Right lobe of liver (tissue), 6 donors: ENCODE data around the gene NBEA. TPM values are rescaled to one million over a fixed set of nuclear protein-coding genes. Genes with fewer than 3 reads are reported as not detected.
"Not testable (repeated sequence)": the region's sequence is repeated elsewhere in the genome, so short reads cannot be mapped to it uniquely, and the experiment has no call there.

Experiments used
- ATAC-seq, 4 donors: fragments of 200-7000 bp; cut with Tn5 transposase; one replicate each; pipeline ENCODE4 v1.9.1; 2020; ENCODE audit warnings: mild to moderate bottlenecking in 4 of 4, moderate library complexity in 4 of 4
- DNase-seq, 3 donors: peaks; one replicate each; pipeline ENCODE4 v3.0.0-alpha.2; 2020
- H3K27ac ChIP-seq, 3 donors: fragments of 200-600 bp; one replicate each; pipeline ENCODE4 v1.8.0; 2022
- H3K27me3 ChIP-seq, 2 donors: fragments of 200-600 bp; one replicate each; pipeline ENCODE4 v1.8.0; 2022
- H3K36me3 ChIP-seq, 4 donors: fragments of 200-600 bp; sonication (generic) in 1 of 4; one replicate each; pipeline versions ENCODE4 v1.5.1 to v1.8.0; 2017 to 2022; ENCODE audit warnings: control low read depth in 1 of 4
- H3K4me1 ChIP-seq, 4 donors: fragments of 200-600 bp; sonication (generic) in 1 of 4; one replicate each; pipeline versions ENCODE4 v1.5.1 to v1.8.0; 2017 to 2022; ENCODE audit warnings: control low read depth in 1 of 4
- H3K4me3 ChIP-seq, 3 donors: fragments of 200-600 bp; one replicate each; pipeline ENCODE4 v1.8.0; 2022
- H3K9me3 ChIP-seq, 4 donors: fragments of 200-600 bp; sonication (generic) in 1 of 4; one replicate each; pipeline versions ENCODE4 v1.5.1 to v1.8.0; 2017 to 2022; ENCODE audit warnings: control low read depth in 1 of 4
- POLR2A ChIP-seq: fragments of 450-650 bp; IDR thresholded peaks from one replicate; pipeline ENCODE4 v1.6.1; 2017; ENCODE audit warnings: antibody characterized with exemption, mild to moderate bottlenecking
- WGBS: methylation state at CpG from one replicate; pipeline ENCODE4 v1.1.6; 2018; ENCODE audit warnings: low coverage, low lambda C conversion rate; ENCODE audit not compliant: insufficient coverage; ENCODE audit errors: missing lambda C conversion rate; 5-methylcytosine and 5-hydroxymethylcytosine counted together
- intact Hi-C, 2 donors: fragments of 100-400 bp; cut with DNase I; formaldehyde crosslinking; loops; one replicate each; pipeline versions ENCODE4 v1.11.2 to v1.14.1; 2022
- total RNA-seq, 6 experiments: library from RNA; depleted of rRNA in 2 of 6; stranded (reverse); fragments of >200 nt in 2 of 6; fragmentation: NEBNext Ultra II Directional in 3 of 6; extraction: Animal tissue kit (Norgen Biotek cat#: 25700) in 3 of 6; gene quantifications; one replicate each; pipeline versions ENCODE4 v1.1.0 to v1.2.4, GENCODE V29; 2016 to 2023
- TF ChIP-seq, protein P1 (sequence below), 4 donors: fragments of 200-600 bp in 3 of 4; fragments of 450-650 bp in 1 of 4; IDR thresholded peaks; one replicate each; pipeline versions ENCODE4 v1.5.1 to v1.8.0; 2016 to 2022; ENCODE audit warnings: antibody characterized with exemption in 4 of 4, mild to moderate bottlenecking in 2 of 4
- donor health status: DM: no; HTN: yes; CAD: no.
- donor health status: DM: no; HTN: no; CAD: no.
- donor health status: DM: no; HTN: no; CAD: no.
- donor health status: DM: no; HTN: yes; CAD: no.
- donor health status: DM: no; HTN: yes; CAD: no.

The NBEA gene
- total RNA-seq, 6 experiments from 2014 or later = 0.62 to 1.7 (median 0.75) TPM

- no peak for TF ChIP-seq POLR2A
- TF ChIP-seq, protein P1, sequence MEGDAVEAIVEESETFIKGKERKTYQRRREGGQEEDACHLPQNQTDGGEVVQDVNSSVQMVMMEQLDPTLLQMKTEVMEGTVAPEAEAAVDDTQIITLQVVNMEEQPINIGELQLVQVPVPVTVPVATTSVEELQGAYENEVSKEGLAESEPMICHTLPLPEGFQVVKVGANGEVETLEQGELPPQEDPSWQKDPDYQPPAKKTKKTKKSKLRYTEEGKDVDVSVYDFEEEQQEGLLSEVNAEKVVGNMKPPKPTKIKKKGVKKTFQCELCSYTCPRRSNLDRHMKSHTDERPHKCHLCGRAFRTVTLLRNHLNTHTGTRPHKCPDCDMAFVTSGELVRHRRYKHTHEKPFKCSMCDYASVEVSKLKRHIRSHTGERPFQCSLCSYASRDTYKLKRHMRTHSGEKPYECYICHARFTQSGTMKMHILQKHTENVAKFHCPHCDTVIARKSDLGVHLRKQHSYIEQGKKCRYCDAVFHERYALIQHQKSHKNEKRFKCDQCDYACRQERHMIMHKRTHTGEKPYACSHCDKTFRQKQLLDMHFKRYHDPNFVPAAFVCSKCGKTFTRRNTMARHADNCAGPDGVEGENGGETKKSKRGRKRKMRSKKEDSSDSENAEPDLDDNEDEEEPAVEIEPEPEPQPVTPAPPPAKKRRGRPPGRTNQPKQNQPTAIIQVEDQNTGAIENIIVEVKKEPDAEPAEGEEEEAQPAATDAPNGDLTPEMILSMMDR (IDR thresholded peaks at IDR 0.05) = no peak
- DNase-seq (no peak), ATAC-seq (no peak)
- intact Hi-C loops = no loop called here
- H3K4me3 ChIP-seq = no peak overlapping the region
- H3K4me1 ChIP-seq = no peaks in the 10 kb centered on the region
- H3K27me3 ChIP-seq = no peaks in the 10 kb centered on the region
- H3K27ac ChIP-seq = no peak overlapping the region
- H3K36me3 ChIP-seq = no peaks in the 10 kb centered on the region
- 23% methylated on average over 1 of the region's 1 CpG for WGBS
- no peaks in the 10 kb centered on the region for H3K9me3 ChIP-seq
Observed at GRCh38 chr13:34970961-34971360, 28.9 kb downstream of the NBEA start.

DNA sequence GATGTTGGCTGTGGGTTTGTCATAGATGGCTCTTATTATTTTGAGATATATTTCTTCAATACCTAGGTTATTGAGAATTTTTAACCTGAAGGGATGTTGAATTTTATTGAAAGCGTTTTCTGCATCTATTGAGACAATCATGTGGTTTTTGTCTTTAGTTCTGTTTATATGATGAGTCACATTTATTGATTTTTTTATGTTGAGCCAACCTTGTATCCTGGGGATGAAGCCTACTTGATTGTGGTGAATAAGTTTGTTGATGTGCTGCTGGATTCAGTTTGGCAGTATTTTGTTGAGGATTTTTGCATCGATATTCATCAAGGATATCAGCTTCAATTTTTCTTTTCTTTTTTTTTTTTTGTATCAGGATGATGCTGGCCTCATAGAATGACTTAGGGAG lies 29.4 kb downstream of the NBEA start:
- intact Hi-C loops = no loop called here
- no peak overlapping the region for H3K4me3 ChIP-seq
- WGBS = 76% methylated on average over 2 of the region's 2 CpGs

GRCh38 chr13:34985199-34985598 lies 43.1 kb downstream of the NBEA start:
- H3K9me3 ChIP-seq, H3K4me3 ChIP-seq, H3K27ac ChIP-seq, intact Hi-C loops, DNase-seq, H3K27me3 ChIP-seq, ATAC-seq, H3K4me1 ChIP-seq, H3K36me3 ChIP-seq: not testable (repeated sequence)
- WGBS = 76% methylated on average over 2 of the region's 5 CpGs

More for the DNA sequence above, 29.4 kb downstream of the NBEA start:
- no peaks in the 10 kb centered on the region for H3K9me3 ChIP-seq
- no peaks in the 10 kb centered on the region for H3K27me3 ChIP-seq
- ATAC-seq (no peak), DNase-seq (no peak)
- H3K36me3 ChIP-seq = no peaks in the 10 kb centered on the region
- TF ChIP-seq, protein P1 (IDR thresholded peaks at IDR 0.05) = no peak
- no peak for TF ChIP-seq POLR2A
- no peak overlapping the region for H3K27ac ChIP-seq
- no peaks in the 10 kb centered on the region for H3K4me1 ChIP-seq

DNA sequence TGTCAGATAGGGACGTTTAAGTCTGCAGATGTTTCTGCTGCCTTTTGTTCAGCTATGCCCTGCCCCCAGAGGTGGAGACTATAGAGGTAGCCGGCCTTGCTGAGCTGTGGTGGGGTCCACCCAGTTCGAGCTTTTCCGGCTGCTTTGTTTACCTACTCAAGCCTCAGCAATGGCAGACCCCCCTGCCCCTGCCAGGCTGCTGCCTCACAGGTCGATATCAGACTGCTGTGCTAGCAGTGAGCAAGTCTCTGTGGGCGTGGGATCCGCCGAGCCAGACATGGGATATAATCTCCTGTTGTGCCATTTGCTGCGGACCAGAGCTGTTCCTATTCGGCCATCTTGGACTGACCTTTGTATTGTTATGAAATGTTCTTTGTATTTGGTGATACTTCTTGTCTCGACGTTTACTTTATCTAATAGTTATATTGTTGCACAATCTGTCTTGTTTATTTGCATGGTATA lies 46.3 kb downstream of the NBEA start:
- intact Hi-C loops = no loop called here
- Histone ChIP-seq H3K27me3 (no peaks in the 10 kb centered on the region), H3K4me3 (no peak overlapping the region), H3K9me3 (no peaks in the 10 kb centered on the region), H3K4me1 (peaks cover 0 to 9% (median 2%) of the 10 kb centered on the region in 4 donors), H3K36me3 (no peaks in the 10 kb centered on the region), H3K27ac (no peak overlapping the region)
- no peak for DNase-seq
- 47% methylated on average over 4 of the region's 12 CpGs for WGBS
- ATAC-seq = no peak
- TF ChIP-seq, protein P1 (IDR thresholded peaks at IDR 0.05) = no peak
- TF ChIP-seq POLR2A = no peak

DNA sequence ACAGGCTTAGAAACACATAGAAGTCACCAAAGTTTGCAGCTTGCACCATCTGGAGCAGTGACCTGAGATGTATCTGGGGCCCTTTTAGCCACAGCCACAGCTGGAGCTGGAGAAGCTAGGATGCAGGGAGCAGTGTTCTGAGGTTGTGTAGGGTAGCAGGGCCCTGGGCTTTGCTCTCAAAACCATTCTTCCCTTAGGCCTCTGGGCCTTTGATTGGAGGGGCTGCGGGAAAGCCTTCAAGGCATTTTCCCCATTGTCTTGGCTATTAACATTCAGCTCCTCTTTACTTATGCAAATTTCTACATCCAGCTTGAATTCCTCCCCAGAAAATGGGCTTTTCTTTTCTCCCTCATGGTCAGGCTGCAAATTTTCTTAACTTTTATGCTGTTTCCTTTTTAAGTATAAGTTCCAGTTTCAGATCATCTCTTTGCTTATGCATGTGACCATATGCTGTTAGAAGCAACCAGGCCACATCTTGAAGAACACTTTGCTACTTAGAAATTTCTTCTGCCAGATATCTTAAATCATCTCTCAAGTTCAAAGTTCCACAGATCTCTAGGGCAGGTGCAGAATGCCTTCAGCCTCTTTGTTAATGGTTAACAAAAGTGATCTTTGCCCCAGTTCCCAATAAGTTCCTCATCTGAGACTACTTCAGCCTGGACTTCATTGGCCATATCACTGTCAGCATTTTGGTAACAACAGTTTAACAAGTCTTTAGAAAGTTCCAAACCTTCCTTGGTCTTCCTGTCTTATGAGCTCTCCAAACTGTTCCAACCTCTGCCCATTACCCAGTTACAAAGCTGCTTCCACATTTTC lies 48.5 kb downstream of the NBEA start:
- no CpG with 5 or more reads among the region's 1 CpG for WGBS
- H3K27ac ChIP-seq = no peak overlapping the region
- H3K4me1 ChIP-seq = peaks cover 0 to 9% (median 2%) of the 10 kb centered on the region in 4 donors
- intact Hi-C loops = no loop called here
- H3K4me3 ChIP-seq = no peak overlapping the region
- H3K27me3 ChIP-seq = no peaks in the 10 kb centered on the region
- no peaks in the 10 kb centered on the region for H3K36me3 ChIP-seq
- ATAC-seq (peak; percentile 89 to 92 (median 91)), DNase-seq (no peak)
- no peaks in the 10 kb centered on the region for H3K9me3 ChIP-seq
- TF ChIP-seq POLR2A = no peak
- TF ChIP-seq, protein P1 (IDR thresholded peaks at IDR 0.05) = no peak
